ENCODE results near the gene MAGEB2. TPM values are rescaled to one million over a fixed set of nuclear protein-coding genes. Genes with fewer than 3 reads are reported as not detected.

MAGEB2 gene
- total and polyA plus RNA-seq, 10 of the 15 experiments (the other 5 are each of a cell fraction or from before 2014, with no cell fraction given) = not detected

GRCh38 chrX:30253257-30253656 is 37.9 kb downstream of the MAGEB2 start:
- Histone ChIP-seq H3K27ac (ENCODE audit: control insufficient read depth, insufficient read depth) (no peak overlapping the region), H3K4me2 (ENCODE audit: control insufficient read depth, insufficient read depth) (no peak overlapping the region), H3K27me3 (replicated peaks in 1 of 2; ENCODE audit: control insufficient read depth in 2 of 2, insufficient read depth in 2 of 2, low read length in 1 of 2) (no peaks in the 10 kb centered on the region), H4K20me1 (ENCODE audit: control insufficient read depth, insufficient read depth) (no peaks in the 10 kb centered on the region), H3K79me2 (ENCODE audit: control insufficient read depth, insufficient read depth, low read length) (no peaks in the 10 kb centered on the region), H3K4me3 (no peak overlapping the region), H3K9me3 (replicated peaks; ENCODE audit: control insufficient read depth, insufficient read depth, low read length) (no peaks in the 10 kb centered on the region; the same call in 2 of the 3 replicates), H3K36me3 (ENCODE audit: control insufficient read depth in 2 of 2, insufficient read depth in 2 of 2, low read length in 1 of 2) (no peaks in the 10 kb centered on the region), H3K9ac (ENCODE audit: control insufficient read depth, insufficient read depth, low read length) (no peak overlapping the region), H3K4me1 (ENCODE audit: control insufficient read depth, insufficient read depth, low read length) (no peaks in the 10 kb centered on the region), H2AFZ (ENCODE audit: control insufficient read depth, low read depth, low read length) (no peak overlapping the region)
- 0% methylated on average over 1 of the region's 1 CpG for WGBS (ENCODE audit: insufficient coverage, insufficient replicate concordance, low lambda C conversion rate, missing lambda C conversion rate)
- in situ Hi-C loops (cut with MboI) = no loop called here
- intact Hi-C loops (cut with micrococcal nuclease; ENCODE audit: unreplicated experiment) = no loop called here
- DNase-seq (ENCODE audit: low read depth, low spot score) (peak; percentile 8), FAIRE-seq (no peak), ATAC-seq (peak; percentile 81)
- ChIA-PET CTCF (no interaction called here), RAD21 (ENCODE audit: unreplicated experiment) (no interaction called here), SMC1A (ENCODE audit: uncharacterized antibody, unreplicated experiment) (no interaction called here), POLR2A (interaction anchor here (0.6 kb wide), 1 partner anchor 265 kb away, joined by 3 read pairs; no protein-coding TSS in a partner anchor)
- TF ChIP-seq, protein P1, sequence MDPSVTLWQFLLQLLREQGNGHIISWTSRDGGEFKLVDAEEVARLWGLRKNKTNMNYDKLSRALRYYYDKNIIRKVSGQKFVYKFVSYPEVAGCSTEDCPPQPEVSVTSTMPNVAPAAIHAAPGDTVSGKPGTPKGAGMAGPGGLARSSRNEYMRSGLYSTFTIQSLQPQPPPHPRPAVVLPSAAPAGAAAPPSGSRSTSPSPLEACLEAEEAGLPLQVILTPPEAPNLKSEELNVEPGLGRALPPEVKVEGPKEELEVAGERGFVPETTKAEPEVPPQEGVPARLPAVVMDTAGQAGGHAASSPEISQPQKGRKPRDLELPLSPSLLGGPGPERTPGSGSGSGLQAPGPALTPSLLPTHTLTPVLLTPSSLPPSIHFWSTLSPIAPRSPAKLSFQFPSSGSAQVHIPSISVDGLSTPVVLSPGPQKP (IDR thresholded peaks at IDR 0.05; ENCODE audit: low read depth, low read length) = no peak
- peak; percentile 22; the same call in 1 of the 2 replicates for TF ChIP-seq RUNX3 (IDR thresholded peaks at IDR 0.05; ENCODE audit: low read length)
- BruUV-seq (replicated peaks) = no TSS peak

GRCh38 chrX:30259927-30260326 is 44.6 kb downstream of the MAGEB2 start:
- ATAC-seq (no peak), DNase-seq (ENCODE audit: low read depth, low spot score) (no peak), FAIRE-seq (no peak)
- Histone ChIP-seq H3K79me2 (ENCODE audit: control insufficient read depth, insufficient read depth, low read length) (no peaks in the 10 kb centered on the region), H3K9me3 (replicated peaks; ENCODE audit: control insufficient read depth, insufficient read depth, low read length) (no peaks in the 10 kb centered on the region; the same call in 2 of the 3 replicates), H3K9ac (ENCODE audit: control insufficient read depth, insufficient read depth, low read length) (no peak overlapping the region), H3K4me1 (ENCODE audit: control insufficient read depth, insufficient read depth, low read length) (no peaks in the 10 kb centered on the region), H3K4me2 (ENCODE audit: control insufficient read depth, insufficient read depth) (no peak overlapping the region), H3K27ac (ENCODE audit: control insufficient read depth, insufficient read depth) (no peak overlapping the region), H3K36me3 (ENCODE audit: control insufficient read depth in 2 of 2, insufficient read depth in 2 of 2, low read length in 1 of 2) (no peaks in the 10 kb centered on the region), H3K27me3 (replicated peaks in 1 of 2; ENCODE audit: control insufficient read depth in 2 of 2, insufficient read depth in 2 of 2, low read length in 1 of 2) (no peaks in the 10 kb centered on the region), H3K4me3 (no peak overlapping the region), H2AFZ (ENCODE audit: control insufficient read depth, low read depth, low read length) (no peak overlapping the region), H4K20me1 (ENCODE audit: control insufficient read depth, insufficient read depth) (no peaks in the 10 kb centered on the region)
- ChIA-PET POLR2A (no interaction called here), SMC1A (ENCODE audit: uncharacterized antibody, unreplicated experiment) (no interaction called here), CTCF (no interaction called here), RAD21 (ENCODE audit: unreplicated experiment) (no interaction called here)
- in situ Hi-C loops (cut with MboI) = no loop called here
- TF ChIP-seq PML (IDR thresholded peaks at IDR 0.05; ENCODE audit: low read length) = no peak
- TF ChIP-seq MEF2A (IDR thresholded peaks at IDR 0.05; ENCODE audit: insufficient read depth, low read depth, low read length) = no peak
- TF ChIP-seq CBX3 (IDR thresholded peaks at IDR 0.05; ENCODE audit: borderline replicate concordance, low read depth) = no peak
- WGBS (ENCODE audit: insufficient coverage, insufficient replicate concordance, low lambda C conversion rate, missing lambda C conversion rate) = 3% methylated on average over 2 of the region's 2 CpGs
- BruUV-seq (replicated peaks) = no TSS peak
- intact Hi-C loops (cut with micrococcal nuclease; ENCODE audit: unreplicated experiment) = no loop called here

Data from GM12878 (cell line).